Motor neuron (in vitro differentiated cells): Measurements from ENCODE around the gene OR10V1. TPM values are rescaled to one million over a fixed set of nuclear protein-coding genes. Genes with fewer than 3 reads are reported as not detected.

Experiments
- ATAC-seq, 8 experiments: fragments of 200-7000 bp; cut with Tn5 transposase; replicated peaks in 6 of 8; 2 replicates each; pipeline ENCODE4 v1.8.0; 2021; ENCODE audit warnings: mild to moderate bottlenecking in 8 of 8, moderate library complexity in 8 of 8
- H3K27ac ChIP-seq, 2 donors: fragments of 250-450 bp; sonication (Bioruptor Pico); 2 replicates each; pipeline ENCODE4 v1.9.0; 2021; ENCODE audit warnings: antibody characterized with exemption in 2 of 2, mild to moderate bottlenecking in 2 of 2, moderate library complexity in 1 of 2
- H3K4me1 ChIP-seq, 2 donors: fragments of 250-450 bp; sonication (Bioruptor Pico); replicated peaks in 1 of 2; 2 replicates each; pipeline ENCODE4 v1.6.1; 2021; ENCODE audit warnings: antibody characterized with exemption in 2 of 2, mild to moderate bottlenecking in 2 of 2, moderate library complexity in 1 of 2
- H3K4me3 ChIP-seq, 5 donors: fragments of 250-450 bp; sonication (Bioruptor Pico); 2 replicates each; pipeline ENCODE4 v1.9.0; 2021; ENCODE audit warnings: antibody characterized with exemption in 5 of 5, mild to moderate bottlenecking in 5 of 5, moderate library complexity in 4 of 5
- WGBS, 10 experiments: fragments of 450-650 bp; shearing (Covaris generic); methylation state at CpG; one replicate each; pipeline ENCODE4 v1.0.0; 2022; 5-methylcytosine and 5-hydroxymethylcytosine counted together
- in situ Hi-C, 9 experiments: fragments of 400-800 bp; cut with MboI; loops; one replicate each; pipeline ENCODE4 v1.15.0; 2021; ENCODE audit warnings: low sequenced_read_pairs in 9 of 9, low pct_unique_long_range_greater_than_20kb in 2 of 9; ENCODE audit not compliant: unreplicated experiment in 9 of 9
- total RNA-seq, 8 experiments: library from RNA; unstranded; fragments of 300-600 nt; gene quantifications; 2 replicates each; pipeline versions ENCODE4 v1.2.3 to v1.2.4, GENCODE V29; 2022

OR10V1 gene
- total RNA-seq, 8 experiments from 2014 or later: 0.71 TPM; not detected in 7

DNA sequence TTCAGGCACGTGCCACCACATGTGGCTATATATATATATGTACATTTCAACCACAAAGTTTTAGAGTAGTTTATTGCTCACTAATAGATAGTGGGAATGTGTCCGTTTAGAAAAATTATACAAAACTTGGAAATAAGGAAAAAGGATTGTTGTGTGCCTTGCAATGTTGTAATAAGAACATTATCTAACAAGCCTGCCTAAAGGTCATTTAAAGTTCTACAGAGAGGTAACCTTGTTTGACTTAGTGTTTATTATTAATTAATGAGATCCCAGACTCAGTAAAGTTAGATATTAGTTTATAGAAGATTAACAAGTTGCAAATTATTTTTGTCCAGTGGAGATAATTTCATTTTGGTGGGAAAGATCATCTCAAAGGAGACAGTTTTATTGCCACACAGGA lies 39.4 kb downstream of the OR10V1 start:
- H3K4me1 ChIP-seq: peaks cover 0 to 5% of the 10 kb centered on the region in 2 donors
- H3K4me3 ChIP-seq: no peak overlapping the region
- WGBS, 10 experiments: 40 to 90% (median 80%) methylated on average over 1 to 2 of the region's 2 CpGs; no CpG with 5 or more reads in 3 of the 10 experiments
- H3K27ac ChIP-seq: no peak overlapping the region
- ATAC-seq: no peak
- in situ Hi-C loops: no loop called here

- ATAC-seq: no peak
- Histone ChIP-seq H3K4me3 (no peak overlapping the region), H3K4me1 (peaks cover 0 to 5% of the 10 kb centered on the region in 2 donors), H3K27ac (no peak overlapping the region)
- whole genome bisulfite sequencing, 10 experiments: 20 to 90% (median 73%) methylated on average over 1 to 2 of the region's 2 CpGs; no CpG with 5 or more reads in 4 of the 10 experiments
- in situ Hi-C loops: no loop called here
Measured at GRCh38 chr11:59673291-59673690, 40.4 kb downstream of the OR10V1 start.

GRCh38 chr11:59671471-59671870 lies 42.2 kb downstream of the OR10V1 start:
- Histone ChIP-seq H3K4me3 (no peak overlapping the region), H3K4me1 (peaks cover 0 to 13% of the 10 kb centered on the region in 2 donors), H3K27ac (no peak overlapping the region)
- 63 to 100% (median 87%) methylated on average over 1 to 10 of the region's 11 CpGs for WGBS, 10 experiments
- in situ Hi-C loops: no loop called here
- ATAC-seq: no peak

- in situ Hi-C loops: no loop called here
- peaks cover 0 to 13% of the 10 kb centered on the region in 2 donors for H3K4me1 ChIP-seq
- 0 to 10% (median 0%) methylated on average over 1 to 19 of the region's 22 CpGs; no CpG with 5 or more reads in 2 of the 10 experiments for WGBS, 10 experiments
- peak overlapping the region; percentile 93 to 97 for H3K27ac ChIP-seq
- no peak for ATAC-seq
- peak overlapping the region; percentile 50 to 76 (median 68) for H3K4me3 ChIP-seq
Measured at GRCh38 chr11:59669611-59670009, 44.0 kb downstream of the OR10V1 start.

DNA sequence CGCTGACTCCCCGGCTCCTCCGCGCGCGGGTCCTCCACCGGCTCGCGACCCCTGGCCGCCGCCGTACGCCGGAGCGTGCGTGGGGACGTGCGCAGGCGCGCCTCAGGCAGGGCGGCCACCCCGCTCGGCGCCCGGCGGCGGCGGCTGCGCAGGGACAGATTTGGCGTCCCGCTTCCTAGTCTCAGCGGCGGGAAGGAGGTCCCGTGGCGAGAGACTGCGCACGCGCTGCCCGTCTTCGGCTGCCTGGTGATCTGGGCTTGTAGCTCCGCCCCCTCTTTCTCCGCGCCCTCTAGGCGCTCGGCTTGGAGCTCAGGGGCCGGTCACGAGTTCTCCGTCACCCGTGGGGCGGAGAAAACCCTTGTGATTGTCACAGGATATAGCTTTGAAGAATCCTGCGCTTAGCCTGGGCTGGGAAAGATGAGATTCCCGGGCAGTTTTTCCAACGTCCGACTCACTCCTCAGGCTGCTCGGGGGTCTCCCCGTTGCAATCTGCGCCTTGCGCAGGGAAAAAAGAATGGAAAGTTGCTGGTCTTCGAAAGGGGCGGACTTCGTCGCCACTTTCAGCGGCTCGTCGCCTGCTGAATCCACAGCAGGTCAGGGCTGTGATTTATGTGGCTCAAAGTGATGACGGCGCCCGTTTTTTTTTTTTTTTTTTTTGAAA lies 44.6 kb downstream of the OR10V1 start, which contains the start of gene PATL1:
Gene PATL1, minus strand, starts transcription at position 88 of the 661 bp plus-strand sequence. CDS start 142 bp downstream, outside the sequence.
- in situ Hi-C loops: no loop called here

DNA sequence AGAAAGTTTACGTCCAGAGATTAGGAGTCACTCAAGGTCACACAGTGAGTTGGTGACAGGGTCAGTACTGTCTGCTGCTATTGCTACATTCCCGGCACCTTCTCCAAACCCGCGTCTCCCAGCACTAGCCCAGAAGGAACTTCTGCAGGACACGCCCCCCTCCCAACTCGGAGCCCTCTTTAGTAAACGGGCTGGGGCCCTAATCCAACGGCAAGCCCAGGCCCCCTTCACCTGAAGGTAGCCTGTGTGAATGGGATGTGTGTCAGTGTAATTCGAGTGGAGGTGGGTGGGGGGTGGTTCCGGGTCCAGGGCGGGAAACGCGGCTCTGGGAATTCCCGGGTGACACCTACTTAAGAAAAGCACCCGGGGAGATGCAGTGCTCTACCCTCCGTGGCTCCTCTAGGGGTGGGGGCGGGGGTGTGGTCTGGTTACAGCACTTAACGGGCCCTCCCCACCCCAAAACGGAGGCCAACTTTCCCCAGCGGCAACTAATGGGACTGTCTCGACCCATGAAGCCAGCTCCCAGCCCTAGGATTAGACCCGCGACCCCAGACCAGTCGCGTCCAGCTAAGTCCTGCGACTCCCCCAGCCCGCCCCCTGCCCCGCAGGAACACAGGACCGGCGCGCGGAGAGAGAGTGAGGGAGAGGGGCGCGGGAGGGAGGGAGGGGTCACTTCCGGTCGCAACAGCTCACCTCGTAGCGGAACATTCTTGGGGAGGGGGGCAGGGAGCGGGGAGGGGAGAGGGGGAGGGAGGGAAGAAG lies 45.3 kb downstream of the OR10V1 start:
- 0 to 3% (median 0%) methylated on average over 2 to 7 of the region's 39 CpGs; no CpG with 5 or more reads in 5 of the 10 experiments for WGBS, 10 experiments
- in situ Hi-C loops: no loop called here

More for the DNA sequence above, 44.6 kb downstream of the OR10V1 start, which contains the start of gene PATL1:
- WGBS, 10 experiments: 0% methylated on average over 1 to 26 of the region's 68 CpGs; no CpG with 5 or more reads in 3 of the 10 experiments
- Histone ChIP-seq H3K4me1 (peaks cover 0 to 13% of the 10 kb centered on the region in 2 donors), H3K4me3 (peak within 1 kb of the TSS; percentile 50 to 76 (median 68)), H3K27ac (peak within 1 kb of the TSS; percentile 93 to 97)
- ATAC-seq: peak; percentile 85 to 92 (median 88)

DNA sequence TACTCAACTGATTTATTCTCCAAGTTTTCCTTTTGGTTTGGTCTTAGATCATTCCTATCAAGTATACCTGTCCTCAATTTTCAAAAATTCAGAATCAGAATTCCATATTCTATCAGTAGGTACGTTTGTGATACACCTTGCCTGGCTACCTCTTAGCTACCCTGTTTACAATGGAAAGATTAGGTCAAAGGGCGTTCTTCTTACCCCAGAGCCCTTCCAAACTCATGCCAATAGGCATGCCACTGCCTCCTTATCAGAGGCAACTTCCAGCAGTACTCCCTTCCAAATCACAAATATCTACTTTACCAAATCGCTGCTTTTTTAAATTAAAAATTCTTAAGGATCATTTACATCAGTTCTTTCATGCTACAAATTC lies 45.8 kb downstream of the OR10V1 start:
- peaks cover 0 to 13% of the 10 kb centered on the region in 2 donors for H3K4me1 ChIP-seq
- no peak overlapping the region for H3K27ac ChIP-seq
- ATAC-seq: no peak
- in situ Hi-C loops: no loop called here
- peak overlapping the region; percentile 50 to 76 (median 68) for H3K4me3 ChIP-seq
- 0 to 46% (median 14%) methylated on average over 1 to 3 of the region's 3 CpGs for WGBS, 10 experiments

More for the DNA sequence above, 45.3 kb downstream of the OR10V1 start:
- Histone ChIP-seq H3K4me1 (peaks cover 0 to 13% of the 10 kb centered on the region in 2 donors), H3K4me3 (peak overlapping the region; percentile 50 to 76 (median 68)), H3K27ac (peak overlapping the region; percentile 49 to 58)
- peak; percentile 42 to 74 (median 68) for ATAC-seq

DNA sequence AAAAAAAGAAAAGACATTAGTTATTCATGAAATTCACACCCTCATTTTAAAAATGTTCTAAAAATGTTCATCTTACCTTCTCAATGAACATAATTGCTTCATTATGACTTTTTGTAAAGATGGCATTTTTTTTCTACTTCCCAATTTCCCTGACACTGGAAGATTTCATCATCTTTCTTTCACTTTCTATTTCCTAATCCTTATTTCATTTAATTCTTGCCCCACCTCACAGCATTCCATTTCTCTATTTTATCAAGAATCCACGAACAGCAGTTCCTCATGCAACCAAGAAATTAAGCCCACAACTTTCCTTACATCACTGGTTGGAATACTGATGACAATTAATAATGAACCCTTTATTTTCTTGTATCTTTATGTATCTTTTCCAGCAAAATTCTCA lies 46.7 kb downstream of the OR10V1 start:
- no peak for ATAC-seq
- H3K4me3 ChIP-seq: no peak overlapping the region
- in situ Hi-C loops: no loop called here
- WGBS, 10 experiments: 0 to 100% (median 89%) methylated on average over 1 of the region's 1 CpG; no CpG with 5 or more reads in 1 of the 10 experiments
- peaks cover 0 to 13% of the 10 kb centered on the region in 2 donors for H3K4me1 ChIP-seq
- no peak overlapping the region for H3K27ac ChIP-seq

Other genes starting within 250 kb of the OR10V1 start
- gene OR4D10, start 240.5 kb downstream of the OR10V1 start, total RNA-seq: under 1 TPM in 2 of 8 experiments, not detected in 6; 0.14 to 0.43 TPM
- under 1 TPM in 5 of 8 experiments, not detected in 3; 0.21 to 0.66 (median 0.36) TPM for gene OR4D11, start 210.3 kb downstream of the OR10V1 start, total RNA-seq
- under 1 TPM in 6 of 8 experiments, not detected in 2; 0.05 to 1.00 (median 0.29) TPM for gene OR4D9, start 202.3 kb downstream of the OR10V1 start, total RNA-seq
- 10 to 100 TPM; 21.4 to 52.2 (median 33.2) TPM for gene OSBP, start 98.1 kb downstream of the OR10V1 start, total RNA-seq
- 10 to 100 TPM in 6 of 8 experiments, 1 to 10 TPM in 2; 8.4 to 26.2 (median 14.1) TPM for gene PATL1, start 44.8 kb downstream of the OR10V1 start, total RNA-seq
- 10 to 100 TPM in 6 of 8 experiments, 1 to 10 TPM in 2; 5.7 to 21.4 (median 13.4) TPM for gene STX3, start 41.5 kb upstream of the OR10V1 start, total RNA-seq
- gene MRPL16, start 96.9 kb upstream of the OR10V1 start, total RNA-seq: 10 to 100 TPM; 16.5 to 70.2 (median 29.9) TPM
- gene CBLIF, start 131.7 kb upstream of the OR10V1 start, total RNA-seq: not detected
- gene TCN1, start 152.6 kb upstream of the OR10V1 start, total RNA-seq: 1 to 10 TPM in 2 of 8 experiments, under 1 TPM in 1, not detected in 5; 0.99 to 3.2 (median 1.7) TPM
- not detected for gene OOSP3, start 164.9 kb upstream of the OR10V1 start, total RNA-seq
- not detected for gene OOSP1, start 224.6 kb upstream of the OR10V1 start, total RNA-seq